H1 (cell line): ENCODE results near the gene JMJD8. TPM values are rescaled to one million over a fixed set of nuclear protein-coding genes. Genes with fewer than 3 reads are reported as not detected.

ENCODE experiments used
- BACH1 ChIP-seq: IDR thresholded peaks from 2 replicates; pipeline ENCODE4 v1.6.1; 2012; ENCODE audit warnings: low read length, improper control_type of control experiment
- BRCA1 ChIP-seq: IDR thresholded peaks from 2 replicates; pipeline ENCODE4 v1.6.1; 2012; ENCODE audit warnings: low read depth, low read length, improper control_type of control experiment
- KDM5A ChIP-seq: fragments of 200-600 bp; IDR thresholded peaks from 2 replicates; pipeline ENCODE4 v1.7.1; 2012; ENCODE audit warnings: mild to moderate bottlenecking, low read length, inconsistent platforms, mixed read lengths
- NANOG ChIP-seq: IDR thresholded peaks from 2 replicates; pipeline ENCODE4 v1.6.1; 2011; ENCODE audit warnings: low read length, low read depth, mild to moderate bottlenecking, inconsistent platforms; ENCODE audit not compliant: insufficient read depth, poor library complexity, severe bottlenecking
- POLR2AphosphoS5 ChIP-seq: IDR thresholded peaks from 2 replicates; pipeline ENCODE4 v1.6.1; 2011; ENCODE audit warnings: low read depth, low read length
- SAP30 ChIP-seq: fragments of 300-600 bp; sonication (generic); IDR thresholded peaks from 2 replicates; pipeline ENCODE4 v1.7.1; 2012; ENCODE audit warnings: low read length, moderate library complexity, mild to moderate bottlenecking, inconsistent platforms; ENCODE audit not compliant: insufficient read depth, insufficient replicate concordance
- SIX5 ChIP-seq: IDR thresholded peaks from 2 replicates; pipeline ENCODE4 v1.6.1; 2011; ENCODE audit warnings: mild to moderate bottlenecking, low read depth, low read length
- polyA plus RNA-seq, 7 experiments: library from polyadenylated mRNA; depleted of rRNA in 3 of 7; stranded (reverse) in 5 of 7; unstranded in 2 of 7; fragments of >200 nt in 5 of 7; fragments of 200-250 nt in 2 of 7; gene quantifications; 1 replicate in 5 of 7; 2 replicates in 1 of 7; 4 replicates in 1 of 7; pipeline versions ENCODE4 v1.2.1 to v1.2.3, GENCODE V29; 2011 to 2013; ENCODE audit warnings: missing spikeins in 2 of 7, mixed read lengths in 2 of 7
- total RNA-seq: library from RNA; stranded (reverse); fragmentation: NEBNext Ultra II Directional; extraction: Animal tissue kit (Norgen Biotek cat#: 25700); gene quantifications from 2 replicates; pipeline ENCODE4 v1.2.1, GENCODE V29; 2021

Gene JMJD8
- total and polyA plus RNA-seq, 2 of the 8 experiments (the other 6 are each of a cell fraction or from before 2014, with no cell fraction given): 46.4 to 87.4 TPM

DNA sequence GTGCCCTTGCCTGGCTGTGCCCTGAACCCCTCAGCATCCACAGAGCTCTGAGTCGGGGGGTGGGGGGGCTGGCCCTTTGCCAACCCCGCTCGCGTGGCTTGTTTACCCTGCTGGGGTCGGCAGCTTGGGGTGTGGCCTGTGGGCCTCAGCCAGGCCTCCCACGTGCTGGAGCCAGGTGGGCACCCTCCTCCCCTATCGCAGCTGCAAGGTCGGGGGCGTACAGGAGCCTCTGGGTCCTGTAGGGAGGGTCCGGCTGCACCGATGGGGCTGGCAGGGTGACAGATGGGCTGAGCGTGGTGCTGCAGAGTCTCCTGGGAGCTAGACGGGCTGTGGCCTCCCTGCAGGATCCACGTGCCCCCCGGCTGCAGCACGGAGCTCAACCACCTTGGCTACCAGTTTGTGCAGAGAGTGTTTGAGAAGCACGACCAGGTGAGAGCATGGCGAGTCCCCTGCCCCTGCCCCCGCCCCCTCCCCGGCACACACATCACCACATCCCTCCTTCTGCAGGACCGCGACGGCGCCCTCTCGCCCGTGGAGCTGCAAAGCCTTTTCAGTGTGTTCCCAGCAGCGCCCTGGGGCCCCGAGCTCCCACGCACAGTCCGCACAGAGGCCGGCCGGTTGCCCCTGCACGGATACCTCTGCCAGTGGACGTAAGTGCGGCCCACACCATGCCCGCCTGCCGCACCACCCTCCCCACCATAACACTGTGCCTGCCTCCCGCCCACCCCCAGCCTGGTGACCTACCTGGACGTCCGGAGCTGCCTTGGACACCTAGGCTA, 12.6 kb downstream of the JMJD8 start (continued):
- TF ChIP-seq KDM5A: no peak
- TF ChIP-seq SAP30: no peak
- TF ChIP-seq SIX5: no peak
- TF ChIP-seq NANOG: no peak
- TF ChIP-seq POLR2AphosphoS5: no peak
- no peak for TF ChIP-seq BRCA1
- no peak for TF ChIP-seq BACH1
